Caco-2 (cell line): Measurements from ENCODE around the gene TTC21A. TPM values are rescaled to one million over a fixed set of nuclear protein-coding genes. Genes with fewer than 3 reads are reported as not detected.

Experiments
- BruUV-seq: library from RNA; stranded (reverse); fragments of 400-500 nt; replicated peaks from 2 replicates; lab custom pipeline; 2021; lab: Mats Ljungman, UMichigan
- CTCF ChIA-PET: fragments of 300-600 bp; sonication (Branson Sonifier 250); formaldehyde crosslinking; loops from one replicate; lab custom pipeline; 2022; ENCODE audit warnings: antibody characterized with exemption; lab: Charles Lee
- POLR2A ChIA-PET: fragments of 300-600 bp; sonication (Branson Sonifier 250); formaldehyde crosslinking; loops from one replicate; lab custom pipeline; 2022; ENCODE audit warnings: antibody characterized with exemption; lab: Charles Lee
- DNase-seq, 2 experiments: peaks; one replicate each; pipeline versions ENCODE4 v3.0.0 to v3.0.0-alpha.2; 2020 to 2022
- H3K27me3 ChIP-seq: replicated peaks from 2 replicates; pipeline ENCODE4 v1.6.0; 2011; ENCODE audit warnings: low read length; ENCODE audit not compliant: control insufficient read depth, insufficient read depth
- H3K36me3 ChIP-seq: 2 replicates; pipeline ENCODE4 v1.5.1; 2011; ENCODE audit warnings: low read length; ENCODE audit not compliant: control insufficient read depth, insufficient read depth
- H3K4me1 ChIP-seq: fragments of 250-450 bp; sonication (Bioruptor Pico); 2 replicates; pipeline ENCODE4 v1.5.1; 2020; ENCODE audit warnings: mild to moderate bottlenecking
- H3K4me3 ChIP-seq: 2 replicates; pipeline ENCODE4 v1.5.1; 2011; ENCODE audit warnings: low read depth, mild to moderate bottlenecking, control low read depth, low read length
- H3K9me3 ChIP-seq: fragments of 250-450 bp; sonication (Bioruptor Pico); 2 replicates; pipeline ENCODE4 v1.5.1; 2020; ENCODE audit warnings: mild to moderate bottlenecking, moderate library complexity
- H3K27ac Mint-ChIP-seq: one replicate; pipeline ENCODE4 v1.8.0; 2022; ENCODE audit warnings: mixed read lengths; ENCODE audit not compliant: unreplicated experiment
- H3K27me3 Mint-ChIP-seq: one replicate; pipeline ENCODE4 v1.8.0; 2022; ENCODE audit warnings: mixed read lengths; ENCODE audit not compliant: insufficient read depth, unreplicated experiment
- H3K36me3 Mint-ChIP-seq: one replicate; pipeline ENCODE4 v1.8.0; 2022; ENCODE audit warnings: mild to moderate bottlenecking, mixed read lengths; ENCODE audit not compliant: insufficient read depth, unreplicated experiment
- H3K4me1 Mint-ChIP-seq: one replicate; pipeline ENCODE4 v1.8.0; 2022; ENCODE audit warnings: low read depth, mixed read lengths; ENCODE audit not compliant: unreplicated experiment
- H3K4me3 Mint-ChIP-seq: one replicate; pipeline ENCODE4 v1.8.0; 2022; ENCODE audit warnings: mild to moderate bottlenecking, moderate library complexity, mixed read lengths; ENCODE audit not compliant: unreplicated experiment
- H3K9me3 Mint-ChIP-seq: one replicate; pipeline ENCODE4 v1.8.0; 2022; ENCODE audit warnings: mixed read lengths; ENCODE audit not compliant: unreplicated experiment
- intact Hi-C: fragments of 100-400 bp; cut with micrococcal nuclease; formaldehyde crosslinking; loops from one replicate; pipeline ENCODE4 v1.10.0; 2022; ENCODE audit not compliant: unreplicated experiment
- total RNA-seq: library from RNA; stranded (reverse); gene quantifications from 2 replicates; pipeline ENCODE4 v1.2.3, GENCODE V29; 2022
- TF ChIP-seq, protein P1 (sequence below), 2 experiments: fragments of 200-600 bp in 1 of 2; IDR thresholded peaks; 1 replicate in 1 of 2; 2 replicates in 1 of 2; pipeline versions ENCODE4 v1.5.1 to v1.8.0; 2011 to 2022; ENCODE audit warnings: antibody characterized with exemption in 1 of 2, control low read depth in 1 of 2, inconsistent platforms in 1 of 2, low read depth in 1 of 2, low read length in 1 of 2, mild to moderate bottlenecking in 1 of 2, moderate library complexity in 1 of 2; ENCODE audit not compliant: insufficient read depth in 1 of 2, severe bottlenecking in 1 of 2, unreplicated experiment in 1 of 2

Gene TTC21A
- total RNA-seq, 1 experiment from 2014 or later, result 4.0 TPM

DNA sequence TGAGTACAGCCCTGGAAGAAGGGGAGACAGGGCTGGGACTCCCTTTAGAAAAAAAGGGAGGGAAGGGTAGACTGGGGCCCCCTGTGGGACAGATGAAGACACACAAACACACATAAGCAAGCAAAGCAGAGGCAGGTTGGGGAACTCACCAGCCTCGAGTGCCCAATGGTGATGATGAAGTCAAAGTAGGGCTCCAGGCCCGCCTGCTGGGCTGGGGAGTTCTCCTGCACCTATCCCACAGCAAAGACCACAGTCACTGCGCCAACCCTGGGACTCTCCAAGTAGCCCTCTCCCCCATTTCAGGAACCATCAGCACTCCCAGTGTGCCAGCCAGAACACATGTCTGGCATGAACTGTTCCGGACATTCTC, 4.2 kb upstream of the TTC21A start:
- Histone ChIP-seq H3K36me3 (peaks cover 5% of the 10 kb centered on the region), H3K9me3 (no peaks in the 10 kb centered on the region), H3K27me3 (no peaks in the 10 kb centered on the region), H3K4me3 (no peak overlapping the region), H3K4me1 (peaks cover 8% of the 10 kb centered on the region; the same call in 1 of the 2 replicates)
- ChIA-PET POLR2A (no interaction called here), CTCF (no interaction called here)
- no peak overlapping the region for H3K27ac Mint-ChIP-seq
- intact Hi-C loops, result no loop called here
- H3K27me3 Mint-ChIP-seq, result no peaks in the 10 kb centered on the region
- H3K36me3 Mint-ChIP-seq, result peaks cover 16% of the 10 kb centered on the region
- no peak for DNase-seq
- H3K9me3 Mint-ChIP-seq, result no peaks in the 10 kb centered on the region
- H3K4me3 Mint-ChIP-seq, result no peak overlapping the region
- no TSS peak for BruUV-seq
- TF ChIP-seq, protein P1, sequence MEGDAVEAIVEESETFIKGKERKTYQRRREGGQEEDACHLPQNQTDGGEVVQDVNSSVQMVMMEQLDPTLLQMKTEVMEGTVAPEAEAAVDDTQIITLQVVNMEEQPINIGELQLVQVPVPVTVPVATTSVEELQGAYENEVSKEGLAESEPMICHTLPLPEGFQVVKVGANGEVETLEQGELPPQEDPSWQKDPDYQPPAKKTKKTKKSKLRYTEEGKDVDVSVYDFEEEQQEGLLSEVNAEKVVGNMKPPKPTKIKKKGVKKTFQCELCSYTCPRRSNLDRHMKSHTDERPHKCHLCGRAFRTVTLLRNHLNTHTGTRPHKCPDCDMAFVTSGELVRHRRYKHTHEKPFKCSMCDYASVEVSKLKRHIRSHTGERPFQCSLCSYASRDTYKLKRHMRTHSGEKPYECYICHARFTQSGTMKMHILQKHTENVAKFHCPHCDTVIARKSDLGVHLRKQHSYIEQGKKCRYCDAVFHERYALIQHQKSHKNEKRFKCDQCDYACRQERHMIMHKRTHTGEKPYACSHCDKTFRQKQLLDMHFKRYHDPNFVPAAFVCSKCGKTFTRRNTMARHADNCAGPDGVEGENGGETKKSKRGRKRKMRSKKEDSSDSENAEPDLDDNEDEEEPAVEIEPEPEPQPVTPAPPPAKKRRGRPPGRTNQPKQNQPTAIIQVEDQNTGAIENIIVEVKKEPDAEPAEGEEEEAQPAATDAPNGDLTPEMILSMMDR (IDR thresholded peaks at IDR 0.05; ENCODE audit: insufficient read depth in 1 of 2, low read depth in 1 of 2, low read length in 1 of 2, severe bottlenecking in 1 of 2, unreplicated experiment in 1 of 2), result no peak
- H3K4me1 Mint-ChIP-seq, result peaks cover 19% of the 10 kb centered on the region

DNA sequence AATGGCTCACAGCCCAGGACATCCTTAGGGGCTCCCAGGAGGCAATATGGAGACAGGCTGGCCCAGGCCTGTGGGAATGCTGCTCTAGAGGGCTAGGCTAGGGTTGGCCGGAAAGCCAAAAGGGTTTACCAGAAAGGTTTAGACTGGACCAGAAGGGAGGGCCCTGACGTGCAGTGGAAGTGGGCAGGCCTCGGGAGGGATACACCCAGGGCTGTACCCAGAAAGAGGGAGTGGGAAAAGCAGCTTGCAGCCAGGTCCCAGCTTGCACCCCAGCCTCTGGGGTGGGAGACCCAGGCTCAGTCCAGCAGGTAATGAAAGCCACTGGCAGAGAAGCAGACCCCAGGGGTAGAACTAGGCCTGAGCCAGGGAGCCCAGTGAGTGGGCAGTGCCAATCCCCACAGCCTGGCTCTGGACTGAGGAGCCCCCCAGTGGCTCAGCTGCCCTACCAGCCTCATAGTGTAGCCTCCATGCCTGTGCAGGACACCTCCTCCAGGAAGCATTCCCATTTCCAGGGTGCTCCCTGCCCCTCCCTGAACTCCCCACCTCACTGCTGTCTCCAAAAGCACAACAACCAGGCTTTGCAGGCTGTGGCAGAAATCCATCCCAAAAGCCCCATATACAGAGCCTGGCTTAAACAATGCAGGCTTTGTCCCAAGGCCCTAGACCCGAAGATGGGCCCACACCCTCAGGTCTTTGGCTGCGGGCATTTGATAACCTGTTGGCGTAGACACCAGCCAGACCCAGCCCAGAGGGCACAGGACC, 3.5 kb upstream of the TTC21A start:
- DNase-seq, result no peak
- BruUV-seq, result no TSS peak
- H3K27me3 ChIP-seq, result no peaks in the 10 kb centered on the region
- no peaks in the 10 kb centered on the region for H3K9me3 ChIP-seq
- ChIA-PET CTCF (no interaction called here), POLR2A (no interaction called here)
- TF ChIP-seq, protein P1 (IDR thresholded peaks at IDR 0.05; ENCODE audit: insufficient read depth in 1 of 2, low read depth in 1 of 2, low read length in 1 of 2, severe bottlenecking in 1 of 2, unreplicated experiment in 1 of 2), result no peak
- H3K4me3 Mint-ChIP-seq, result no peak overlapping the region
- H3K27ac Mint-ChIP-seq, result no peak overlapping the region
- H3K4me1 ChIP-seq, result peaks cover 8% of the 10 kb centered on the region; the same call in 1 of the 2 replicates
- H3K9me3 Mint-ChIP-seq, result no peaks in the 10 kb centered on the region
- intact Hi-C loops, result no loop called here
- peaks cover 22% of the 10 kb centered on the region for H3K4me1 Mint-ChIP-seq
- peaks cover 4% of the 10 kb centered on the region for H3K36me3 ChIP-seq
- no peaks in the 10 kb centered on the region for H3K27me3 Mint-ChIP-seq
- peaks cover 16% of the 10 kb centered on the region for H3K36me3 Mint-ChIP-seq
- H3K4me3 ChIP-seq, result no peak overlapping the region

DNA sequence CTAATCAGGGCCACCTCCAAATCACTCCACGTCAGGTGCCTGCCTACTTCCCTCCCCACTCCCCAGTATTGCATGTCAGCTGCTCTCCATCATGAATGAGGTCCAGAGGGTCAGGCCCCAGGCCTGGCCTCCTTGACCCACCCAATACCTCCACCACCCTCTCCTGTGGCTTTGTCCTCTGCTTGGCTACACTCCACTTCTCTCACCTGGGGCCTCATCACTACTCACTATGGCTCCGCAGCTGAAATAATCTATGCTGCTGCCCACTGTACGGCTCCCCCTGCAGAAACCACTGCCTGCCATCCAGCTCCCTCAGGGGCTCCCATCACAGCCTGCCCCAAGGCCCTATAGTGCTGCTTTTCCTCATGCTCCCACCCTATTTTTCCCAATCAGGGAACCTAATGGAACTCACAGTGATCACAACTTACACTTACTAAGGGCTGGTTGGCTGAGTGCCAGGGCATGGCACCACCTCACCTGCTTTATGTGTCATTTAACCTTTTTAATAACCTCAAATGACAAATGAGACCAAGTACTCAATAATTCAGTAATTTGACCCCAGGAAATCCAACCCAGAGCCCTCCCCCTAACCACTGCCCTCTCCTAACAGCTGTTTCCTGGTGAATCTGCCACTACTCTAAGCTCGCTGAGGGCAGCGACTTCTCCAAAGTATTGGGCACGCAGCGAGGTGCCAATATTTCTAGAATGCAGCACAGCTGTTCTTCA, 2.4 kb upstream of the TTC21A start:
- Mint-ChIP-seq H3K4me3 (no peak overlapping the region), H3K27ac (peak overlapping the region; percentile 34), H3K9me3 (no peaks in the 10 kb centered on the region), H3K4me1 (peaks cover 22% of the 10 kb centered on the region), H3K36me3 (peaks cover 16% of the 10 kb centered on the region), H3K27me3 (no peaks in the 10 kb centered on the region)
- no peaks in the 10 kb centered on the region for H3K27me3 ChIP-seq
- POLR2A ChIA-PET, result interaction anchor here (0.8 kb wide), 1 partner anchor 53 kb away, joined by 7 read pairs; the partner anchor contains the start of genes SCN11A and WDR48
- TF ChIP-seq, protein P1 (IDR thresholded peaks at IDR 0.05; ENCODE audit: insufficient read depth in 1 of 2, low read depth in 1 of 2, low read length in 1 of 2, severe bottlenecking in 1 of 2, unreplicated experiment in 1 of 2), result no peak
- peaks cover 8% of the 10 kb centered on the region; the same call in 1 of the 2 replicates for H3K4me1 ChIP-seq
- no peak overlapping the region for H3K4me3 ChIP-seq
- CTCF ChIA-PET, result no interaction called here
- H3K36me3 ChIP-seq, result peaks cover 4% of the 10 kb centered on the region
- intact Hi-C loops, result no loop called here
- DNase-seq, result no peak
- BruUV-seq, result no TSS peak
- no peaks in the 10 kb centered on the region for H3K9me3 ChIP-seq
